ENCODE data around the gene PLEKHA7.

GRCh38 chr11:16813126-16813525, 201.1 kb downstream of the PLEKHA7 start:
- no peak for TF ChIP-seq EP300 (IDR thresholded peaks at IDR 0.05)
- TF ChIP-seq CTCF (IDR thresholded peaks at IDR 0.05): no peak

Data from upper lobe of left lung (tissue), 4 donors.